Neural progenitor cell (in vitro differentiated cells): Measurements from ENCODE around the gene DIS3L. TPM values are rescaled to one million over a fixed set of nuclear protein-coding genes. Genes with fewer than 3 reads are reported as not detected.

Experiments
- DNase-seq: peaks from one replicate; pipeline ENCODE4 v3.0.0-alpha.2; 2016; ENCODE audit warnings: low spot score
- H2AFZ ChIP-seq: fragments of 200-600 bp; sonication (generic); replicated peaks from 2 replicates; pipeline ENCODE4 v1.6.1; 2016; ENCODE audit warnings: antibody characterized with exemption
- H3F3A ChIP-seq: fragments of 200-600 bp; sonication (generic); 2 replicates; pipeline ENCODE4 v1.6.1; 2016; ENCODE audit warnings: antibody characterized with exemption, low read depth
- H3K27ac ChIP-seq: fragments of 200-600 bp; sonication (generic); 2 replicates; pipeline ENCODE4 v1.5.1; 2016; ENCODE audit warnings: mild to moderate bottlenecking
- H3K27me3 ChIP-seq: fragments of 200-600 bp; sonication (generic); 2 replicates; pipeline ENCODE4 v1.6.1; 2016; ENCODE audit warnings: mild to moderate bottlenecking, moderate library complexity
- H3K36me3 ChIP-seq: fragments of 200-600 bp; sonication (generic); 2 replicates; pipeline ENCODE4 v1.5.1; 2016
- H3K4me1 ChIP-seq: fragments of 200-600 bp; sonication (generic); 2 replicates; pipeline ENCODE4 v1.6.1; 2016; ENCODE audit warnings: mixed run types
- H3K4me2 ChIP-seq: fragments of 200-600 bp; sonication (generic); 2 replicates; pipeline ENCODE4 v1.6.1; 2016
- H3K4me3 ChIP-seq: fragments of 200-600 bp; sonication (generic); 2 replicates; pipeline ENCODE4 v1.5.1; 2016
- H3K79me2 ChIP-seq: fragments of 200-600 bp; sonication (generic); 2 replicates; pipeline ENCODE4 v1.6.1; 2016; ENCODE audit warnings: low read depth
- H3K9ac ChIP-seq: fragments of 200-600 bp; sonication (generic); 2 replicates; pipeline ENCODE4 v1.6.1; 2016
- H3K9me3 ChIP-seq: fragments of 200-600 bp; sonication (generic); 2 replicates; pipeline ENCODE4 v1.5.1; 2016; ENCODE audit warnings: low read depth
- H4K20me1 ChIP-seq: fragments of 200-600 bp; sonication (generic); 2 replicates; pipeline ENCODE4 v1.6.1; 2016; ENCODE audit warnings: low read depth
- H3K27ac Mint-ChIP-seq: 3 replicates; pipeline ENCODE4 v1.8.0; 2021; ENCODE audit warnings: mixed read lengths
- H3K27me3 Mint-ChIP-seq: 2 replicates; pipeline ENCODE4 v1.8.0; 2022; ENCODE audit warnings: low read depth, mild to moderate bottlenecking, inconsistent platforms, moderate library complexity, mixed read lengths; ENCODE audit not compliant: insufficient read depth
- H3K36me3 Mint-ChIP-seq: 3 replicates; pipeline ENCODE4 v1.8.0; 2021; ENCODE audit warnings: mixed read lengths
- H3K4me1 Mint-ChIP-seq: 3 replicates; pipeline ENCODE4 v1.8.0; 2021; ENCODE audit warnings: mixed read lengths
- H3K4me3 Mint-ChIP-seq: 3 replicates; pipeline ENCODE4 v1.8.0; 2021; ENCODE audit warnings: mild to moderate bottlenecking, moderate library complexity, mixed read lengths
- H3K9me3 Mint-ChIP-seq: 3 replicates; pipeline ENCODE4 v1.8.0; 2020; ENCODE audit warnings: mixed read lengths
- EZH2 ChIP-seq: fragments of 200-600 bp; sonication (generic); IDR thresholded peaks from 2 replicates; pipeline ENCODE4 v1.6.1; 2017; ENCODE audit warnings: antibody characterized with exemption, mild to moderate bottlenecking, moderate library complexity
- EZH2phosphoT487 ChIP-seq: fragments of 200-600 bp; sonication (generic); IDR thresholded peaks from 2 replicates; pipeline ENCODE4 v1.6.1; 2017; ENCODE audit warnings: antibody characterized with exemption
- total RNA-seq: library from RNA; depleted of rRNA; stranded (reverse); fragments of >200 nt; gene quantifications from 2 replicates; pipeline ENCODE4 v1.2.3, GENCODE V29; 2015; ENCODE audit warnings: low replicate concordance
- TF ChIP-seq, protein P1 (sequence below): fragments of 200-600 bp; sonication (generic); IDR thresholded peaks from 2 replicates; pipeline ENCODE4 v1.5.1; 2017; ENCODE audit warnings: antibody characterized with exemption, mild to moderate bottlenecking

The DIS3L gene
- total RNA-seq, 1 donor from 2014 or later = 53.8 TPM

DNA sequence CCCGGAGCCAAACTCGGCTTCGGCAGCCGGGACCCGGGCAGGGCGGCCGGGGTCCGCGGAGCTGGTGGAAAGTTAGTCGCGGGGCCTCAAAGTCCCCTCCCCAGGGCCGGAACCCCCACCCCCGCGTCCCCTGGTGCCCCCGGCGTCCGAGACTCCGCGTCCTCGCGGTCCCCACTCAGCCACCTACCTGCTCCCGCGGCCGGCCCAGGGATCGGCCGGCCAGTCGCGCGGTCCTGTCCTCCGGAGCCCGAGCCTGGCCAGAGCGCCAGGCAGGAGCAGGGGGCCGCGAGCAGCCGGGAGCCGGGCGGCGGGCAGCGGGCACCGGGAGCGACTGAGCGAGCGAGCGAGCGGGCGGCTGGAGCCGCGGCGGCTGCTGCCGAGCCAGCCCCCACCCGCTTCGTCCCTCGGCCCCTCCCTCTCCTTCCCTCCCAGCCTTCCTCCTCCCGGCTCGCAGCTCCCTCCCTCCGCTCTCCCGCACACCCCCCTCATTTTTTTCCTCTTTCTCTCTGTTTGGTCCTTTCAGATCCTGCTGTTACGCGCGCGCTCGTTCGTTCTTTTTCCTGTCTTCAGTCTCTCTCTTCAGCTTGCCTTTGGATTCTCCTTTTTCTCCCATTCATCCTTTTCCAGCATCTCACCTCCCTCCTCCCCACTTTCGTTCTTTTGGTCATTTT is 39.8 kb upstream of the DIS3L start, which contains the start of gene MEGF11:
Gene MEGF11 (minus strand): TSS at position 333 of the 671 bp plus-strand sequence. CDS start 125,347 bp downstream, outside the sequence.
- TF ChIP-seq EZH2 = peak; percentile 1
- no peak for TF ChIP-seq EZH2phosphoT487

DNA sequence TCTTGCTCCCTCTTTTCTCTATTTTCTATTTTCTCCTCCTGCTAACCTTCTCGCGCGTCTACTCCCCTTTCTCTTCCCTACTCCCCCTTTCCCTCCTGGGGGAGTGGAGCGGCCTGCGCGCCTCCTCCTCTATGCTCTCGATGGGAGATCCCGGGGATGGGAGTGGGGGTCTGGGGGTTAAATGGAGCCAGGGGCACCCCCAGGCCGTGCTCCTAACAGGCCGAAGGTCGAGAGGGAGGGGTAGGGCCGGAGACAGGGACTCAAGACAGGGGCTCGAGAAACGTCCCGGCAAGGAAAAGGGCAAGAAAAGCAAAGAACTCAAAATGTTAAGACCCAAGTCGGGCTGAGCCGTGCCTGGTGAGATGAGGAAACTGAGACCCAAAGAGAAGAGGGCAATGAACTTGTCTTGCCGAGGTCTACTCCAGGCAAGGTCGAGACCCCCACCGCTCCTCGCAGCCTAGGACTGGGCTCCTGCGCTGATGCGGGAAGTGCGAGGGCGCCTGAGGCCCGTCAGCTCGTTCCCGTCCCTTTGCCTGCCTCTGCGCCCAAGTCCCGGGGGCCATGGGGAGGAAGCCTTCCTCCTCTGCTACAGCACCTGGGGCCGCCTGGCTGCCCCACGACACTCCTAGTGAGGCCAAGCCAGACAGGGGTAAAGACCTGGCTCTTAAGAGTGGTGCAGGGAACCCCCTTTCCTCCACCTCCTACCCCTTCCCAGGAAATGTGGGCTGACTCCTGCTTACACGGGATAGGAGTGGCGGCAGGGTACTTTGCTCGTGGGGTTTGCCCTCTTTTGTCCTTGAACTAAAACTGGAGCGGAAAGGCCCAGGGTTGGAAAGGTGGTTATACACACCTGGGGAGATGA is 39.0 kb upstream of the DIS3L start:
- peaks cover 43% of the 10 kb centered on the region for H3K27me3 Mint-ChIP-seq
- H2AFZ ChIP-seq = peak overlapping the region; percentile 93
- no peak overlapping the region for H3K9ac ChIP-seq

More for the DNA sequence above, 39.8 kb upstream of the DIS3L start, which contains the start of gene MEGF11:
- Mint-ChIP-seq H3K27ac (no peak within 1 kb of the TSS), H3K4me3 (peak within 1 kb of the TSS; percentile 87), H3K27me3 (peaks cover 43% of the 10 kb centered on the region), H3K4me1 (peaks cover 33% of the 10 kb centered on the region), H3K9me3 (no peaks in the 10 kb centered on the region), H3K36me3 (no peaks in the 10 kb centered on the region)
- Histone ChIP-seq H3K4me3 (peak within 1 kb of the TSS; percentile 75), H3K9me3 (no peaks in the 10 kb centered on the region), H3K27ac (no peak within 1 kb of the TSS), H2AFZ (peak within 1 kb of the TSS; percentile 93), H4K20me1 (peaks cover 16% of the 10 kb centered on the region), H3K27me3 (peaks cover 100% of the 10 kb centered on the region), H3F3A (peaks cover 17% of the 10 kb centered on the region), H3K36me3 (no peaks in the 10 kb centered on the region), H3K79me2 (no peaks in the 10 kb centered on the region), H3K4me1 (peaks cover 17% of the 10 kb centered on the region), H3K4me2 (peak within 1 kb of the TSS; percentile 100), H3K9ac (no peak within 1 kb of the TSS)
- peak; percentile 72 for DNase-seq

DNA sequence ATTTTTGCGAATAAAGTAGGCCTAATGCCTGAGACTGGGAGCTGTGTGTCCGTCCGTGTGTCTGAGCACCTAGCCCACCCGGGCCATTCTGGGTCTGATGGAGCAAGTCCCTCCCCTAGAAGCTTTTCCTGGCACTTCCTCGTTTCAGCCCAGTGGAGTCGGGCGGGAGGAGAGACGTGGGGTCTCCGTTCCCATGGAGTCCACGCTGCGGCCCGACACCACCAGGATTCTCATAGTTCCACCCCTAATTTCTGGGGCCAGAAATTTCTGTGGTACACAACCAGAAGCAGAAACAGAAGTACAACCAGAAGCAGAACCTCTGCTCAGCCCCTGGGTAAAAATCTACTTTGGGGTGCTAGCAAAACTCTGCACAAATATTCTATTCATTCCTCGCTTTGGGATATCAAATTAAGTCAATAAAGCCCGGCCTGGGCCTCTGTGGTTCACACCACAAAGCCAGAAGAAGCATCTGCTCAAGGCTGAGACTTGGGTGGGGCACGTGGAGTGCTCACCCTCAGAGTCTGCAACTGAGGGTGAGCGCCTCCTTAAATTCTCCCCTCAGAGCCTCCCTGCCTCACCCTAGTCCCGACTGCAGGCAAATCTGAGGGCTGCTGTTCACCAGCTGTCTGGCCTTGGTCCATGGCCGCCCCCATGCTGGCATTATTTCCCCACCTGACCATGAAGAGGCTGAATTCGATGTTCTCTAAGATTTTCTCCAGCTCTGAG is 38.3 kb upstream of the DIS3L start:
- Mint-ChIP-seq H3K4me1 (peaks cover 22% of the 10 kb centered on the region), H3K36me3 (no peaks in the 10 kb centered on the region), H3K27ac (no peak overlapping the region), H3K4me3 (peak overlapping the region; percentile 86), H3K27me3 (peaks cover 43% of the 10 kb centered on the region), H3K9me3 (no peaks in the 10 kb centered on the region)
- H3K36me3 ChIP-seq = no peaks in the 10 kb centered on the region
- peaks cover 16% of the 10 kb centered on the region for H4K20me1 ChIP-seq
- H3K79me2 ChIP-seq = no peaks in the 10 kb centered on the region
- peaks cover 17% of the 10 kb centered on the region for H3K4me1 ChIP-seq
- H3K4me2 ChIP-seq = no peak overlapping the region
- peaks cover 17% of the 10 kb centered on the region for H3F3A ChIP-seq
- peaks cover 86% of the 10 kb centered on the region for H3K27me3 ChIP-seq
- H3K27ac ChIP-seq = no peak overlapping the region
- H3K4me3 ChIP-seq = no peak overlapping the region
- H2AFZ ChIP-seq = no peak overlapping the region
- DNase-seq = no peak
- TF ChIP-seq EZH2 (no peak), EZH2phosphoT487 (no peak)
- TF ChIP-seq, protein P1, sequence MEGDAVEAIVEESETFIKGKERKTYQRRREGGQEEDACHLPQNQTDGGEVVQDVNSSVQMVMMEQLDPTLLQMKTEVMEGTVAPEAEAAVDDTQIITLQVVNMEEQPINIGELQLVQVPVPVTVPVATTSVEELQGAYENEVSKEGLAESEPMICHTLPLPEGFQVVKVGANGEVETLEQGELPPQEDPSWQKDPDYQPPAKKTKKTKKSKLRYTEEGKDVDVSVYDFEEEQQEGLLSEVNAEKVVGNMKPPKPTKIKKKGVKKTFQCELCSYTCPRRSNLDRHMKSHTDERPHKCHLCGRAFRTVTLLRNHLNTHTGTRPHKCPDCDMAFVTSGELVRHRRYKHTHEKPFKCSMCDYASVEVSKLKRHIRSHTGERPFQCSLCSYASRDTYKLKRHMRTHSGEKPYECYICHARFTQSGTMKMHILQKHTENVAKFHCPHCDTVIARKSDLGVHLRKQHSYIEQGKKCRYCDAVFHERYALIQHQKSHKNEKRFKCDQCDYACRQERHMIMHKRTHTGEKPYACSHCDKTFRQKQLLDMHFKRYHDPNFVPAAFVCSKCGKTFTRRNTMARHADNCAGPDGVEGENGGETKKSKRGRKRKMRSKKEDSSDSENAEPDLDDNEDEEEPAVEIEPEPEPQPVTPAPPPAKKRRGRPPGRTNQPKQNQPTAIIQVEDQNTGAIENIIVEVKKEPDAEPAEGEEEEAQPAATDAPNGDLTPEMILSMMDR = no peak
- no peak overlapping the region for H3K9ac ChIP-seq
- no peaks in the 10 kb centered on the region for H3K9me3 ChIP-seq

More for the DNA sequence above, 39.0 kb upstream of the DIS3L start:
- H3K27me3 ChIP-seq = peaks cover 94% of the 10 kb centered on the region
- H3K27ac Mint-ChIP-seq = no peak overlapping the region
- H3K36me3 ChIP-seq = no peaks in the 10 kb centered on the region
- H4K20me1 ChIP-seq = peaks cover 16% of the 10 kb centered on the region
- DNase-seq = peak; percentile 50
- peaks cover 17% of the 10 kb centered on the region for H3K4me1 ChIP-seq
- H3K4me3 ChIP-seq = peak overlapping the region; percentile 75
- H3F3A ChIP-seq = peaks cover 17% of the 10 kb centered on the region
- H3K9me3 ChIP-seq = no peaks in the 10 kb centered on the region
- H3K4me2 ChIP-seq = peak overlapping the region; percentile 100
- H3K79me2 ChIP-seq = no peaks in the 10 kb centered on the region
- H3K27ac ChIP-seq = no peak overlapping the region
- peak overlapping the region; percentile 86 for H3K4me3 Mint-ChIP-seq
- TF ChIP-seq EZH2 (peak; percentile 69), EZH2phosphoT487 (peak; percentile 84)
- TF ChIP-seq, protein P1 = no peak
- H3K9me3 Mint-ChIP-seq = no peaks in the 10 kb centered on the region
- H3K4me1 Mint-ChIP-seq = peaks cover 30% of the 10 kb centered on the region
- H3K36me3 Mint-ChIP-seq = no peaks in the 10 kb centered on the region
